Measurements from ENCODE around the gene CLDN16.

DNA sequence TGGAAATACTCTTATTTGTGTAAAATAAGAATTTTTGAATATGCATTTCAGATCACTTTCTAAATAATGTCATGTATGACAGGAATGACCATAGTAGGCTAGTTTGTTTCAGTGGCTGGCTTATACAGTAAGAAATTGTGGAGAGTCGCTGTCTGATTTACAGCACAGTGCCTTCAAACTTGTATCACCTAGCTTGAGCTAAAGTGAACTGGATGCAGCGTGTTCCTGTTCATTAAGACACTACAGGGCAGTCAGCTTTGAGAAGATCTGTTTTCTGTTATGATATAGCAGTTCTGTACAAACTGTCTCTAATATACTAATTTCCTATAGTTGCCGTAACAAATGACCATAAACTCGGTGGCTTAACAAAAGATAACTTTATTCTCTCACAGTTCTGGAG, 9.9 kb downstream of the CLDN16 start:
- TF ChIP-seq, protein P1, sequence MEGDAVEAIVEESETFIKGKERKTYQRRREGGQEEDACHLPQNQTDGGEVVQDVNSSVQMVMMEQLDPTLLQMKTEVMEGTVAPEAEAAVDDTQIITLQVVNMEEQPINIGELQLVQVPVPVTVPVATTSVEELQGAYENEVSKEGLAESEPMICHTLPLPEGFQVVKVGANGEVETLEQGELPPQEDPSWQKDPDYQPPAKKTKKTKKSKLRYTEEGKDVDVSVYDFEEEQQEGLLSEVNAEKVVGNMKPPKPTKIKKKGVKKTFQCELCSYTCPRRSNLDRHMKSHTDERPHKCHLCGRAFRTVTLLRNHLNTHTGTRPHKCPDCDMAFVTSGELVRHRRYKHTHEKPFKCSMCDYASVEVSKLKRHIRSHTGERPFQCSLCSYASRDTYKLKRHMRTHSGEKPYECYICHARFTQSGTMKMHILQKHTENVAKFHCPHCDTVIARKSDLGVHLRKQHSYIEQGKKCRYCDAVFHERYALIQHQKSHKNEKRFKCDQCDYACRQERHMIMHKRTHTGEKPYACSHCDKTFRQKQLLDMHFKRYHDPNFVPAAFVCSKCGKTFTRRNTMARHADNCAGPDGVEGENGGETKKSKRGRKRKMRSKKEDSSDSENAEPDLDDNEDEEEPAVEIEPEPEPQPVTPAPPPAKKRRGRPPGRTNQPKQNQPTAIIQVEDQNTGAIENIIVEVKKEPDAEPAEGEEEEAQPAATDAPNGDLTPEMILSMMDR (IDR thresholded peaks at IDR 0.05): no peak
- no peak for TF ChIP-seq POLR2A (IDR thresholded peaks at IDR 0.05)

Data from testis (tissue), 2 donors.